Measurements from ENCODE around the gene UBA1.
A peak's percentile ranks its signal among the peaks of the same experiment; 100 is the strongest.
"Not testable (repeated sequence)": the region's sequence is repeated elsewhere in the genome, so short reads cannot be mapped to it uniquely, and the experiment has no call there.

Gene UBA1

DNA sequence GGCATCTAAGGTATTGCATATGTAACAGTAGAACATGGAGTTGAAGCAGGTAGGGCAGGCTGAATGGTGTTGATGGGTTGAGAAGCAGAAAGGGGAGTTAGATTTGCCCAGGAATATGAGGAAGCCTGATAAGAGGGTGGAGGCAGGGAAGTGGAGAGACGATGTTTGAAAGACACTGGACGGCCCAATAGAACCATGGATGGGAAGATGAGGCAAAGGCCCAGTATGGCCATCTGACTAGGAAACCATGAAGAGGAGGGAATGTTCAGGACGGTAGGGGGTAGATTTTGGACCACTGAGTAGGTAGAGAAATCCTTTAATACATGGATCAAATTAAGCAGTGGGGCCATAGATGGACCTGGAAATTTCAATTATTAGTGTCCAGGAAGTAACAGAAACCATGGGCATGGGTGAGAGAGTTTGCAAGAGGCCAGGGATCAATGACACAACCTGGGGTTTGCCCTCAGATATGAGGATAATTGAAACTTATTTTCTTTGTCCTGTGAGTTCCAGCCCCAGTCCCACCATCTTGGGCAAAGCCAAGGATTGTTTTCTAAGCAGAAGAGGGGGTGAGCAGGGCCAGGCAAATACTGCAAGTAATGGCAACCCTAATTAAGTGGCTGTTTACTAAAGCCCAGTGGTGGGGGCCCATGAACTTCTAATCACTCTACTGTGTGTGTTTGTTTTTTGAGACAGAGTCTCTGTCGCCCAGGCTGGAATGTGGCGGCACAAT lies 36.7 kb downstream of the UBA1 start:
- no peak for DNase-seq (ENCODE audit: low read depth)

GRCh38 chrX:47231167-47231566 lies 37.5 kb downstream of the UBA1 start:
- DNase-seq (ENCODE audit: low read depth), result no peak

DNA sequence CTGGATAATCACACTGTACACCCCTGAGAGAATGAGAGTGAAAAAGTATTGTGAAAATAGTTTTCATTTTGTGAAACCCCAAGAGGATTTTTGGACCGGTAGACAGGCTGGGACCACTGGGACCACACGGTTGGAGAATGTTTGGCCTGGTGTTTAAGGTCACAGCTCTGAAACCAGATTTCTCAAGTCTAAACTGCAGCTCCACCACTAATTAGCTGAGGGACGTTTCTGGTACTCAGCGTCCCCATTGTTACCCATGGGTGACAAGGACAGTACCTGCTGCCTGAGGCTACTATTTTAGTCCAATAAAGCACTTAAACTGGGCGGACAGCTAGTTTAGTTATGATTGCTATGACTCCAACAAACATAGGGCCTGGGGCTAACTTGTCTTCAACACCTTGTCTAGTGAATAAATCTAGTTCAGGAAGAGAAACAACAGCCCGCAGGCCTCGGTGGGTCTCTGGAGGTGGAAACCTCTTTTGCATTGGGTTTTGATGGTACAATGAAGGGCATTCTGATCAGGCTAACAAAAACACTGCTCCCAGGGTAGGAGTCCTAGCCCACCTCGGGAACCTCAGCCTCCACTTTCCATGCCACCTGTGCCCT lies 38.7 kb downstream of the UBA1 start:
- DNase-seq (ENCODE audit: low read depth), result no peak

GRCh38 chrX:47232803-47233332 lies 39.2 kb downstream of the UBA1 start, which contains the start of gene USP11:
USP11 (plus strand) TSS chrX:47233009; CDS start chrX:47233044, 35 bp downstream.
- DNase-seq (ENCODE audit: low read depth), result no peak

DNA sequence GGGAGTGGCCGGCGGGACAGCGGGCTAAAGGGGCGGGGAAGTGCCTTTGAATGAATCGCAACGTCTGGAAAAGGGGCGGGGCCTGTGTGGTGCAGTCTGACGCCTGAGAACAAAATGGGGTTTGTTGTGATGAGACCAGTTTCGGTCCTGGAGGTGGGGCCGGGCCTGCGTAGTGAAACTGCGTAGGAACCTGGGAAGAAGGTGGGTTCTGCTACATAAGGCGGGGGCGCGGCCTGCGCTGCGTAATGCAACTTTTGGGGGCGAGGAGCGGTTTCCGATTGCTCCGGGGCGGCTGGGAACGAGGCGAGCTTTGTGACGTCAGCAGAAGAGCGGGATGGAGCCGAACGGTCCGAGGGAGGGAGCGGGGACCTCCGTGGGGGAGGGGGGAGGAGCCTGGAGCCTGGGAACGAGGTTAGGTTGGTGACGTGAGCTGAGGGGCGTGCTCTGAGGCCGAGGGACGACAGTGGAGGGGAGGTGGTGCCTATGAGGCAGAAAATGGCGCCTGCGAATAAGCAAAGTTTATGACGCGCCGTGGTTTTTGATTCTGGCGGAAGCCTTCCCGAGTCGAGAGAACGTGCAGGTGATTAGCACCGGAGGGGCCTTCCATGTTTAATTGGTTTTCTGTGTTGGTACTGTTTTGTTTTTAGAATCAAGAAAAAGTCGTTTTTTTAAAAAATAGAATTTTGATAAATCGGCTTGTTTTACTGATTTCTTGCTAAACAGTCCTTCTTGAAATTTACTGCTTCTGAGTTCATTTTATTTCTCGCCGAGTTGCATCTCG lies 39.9 kb downstream of the UBA1 start:
- peak; percentile 93 for DNase-seq (ENCODE audit: low read depth)

- no peak for DNase-seq (ENCODE audit: low read depth)
Measured at GRCh38 chrX:47234583-47234982, 41.0 kb downstream of the UBA1 start.

- no peak for DNase-seq (ENCODE audit: low read depth)
Measured at GRCh38 chrX:47235691-47236103, 42.1 kb downstream of the UBA1 start.

GRCh38 chrX:47239199-47239598 lies 45.6 kb downstream of the UBA1 start:
- DNase-seq (ENCODE audit: low read depth), result no peak

- no peak for DNase-seq (ENCODE audit: low read depth)
Measured at GRCh38 chrX:47239898-47240545, 46.4 kb downstream of the UBA1 start.

DNA sequence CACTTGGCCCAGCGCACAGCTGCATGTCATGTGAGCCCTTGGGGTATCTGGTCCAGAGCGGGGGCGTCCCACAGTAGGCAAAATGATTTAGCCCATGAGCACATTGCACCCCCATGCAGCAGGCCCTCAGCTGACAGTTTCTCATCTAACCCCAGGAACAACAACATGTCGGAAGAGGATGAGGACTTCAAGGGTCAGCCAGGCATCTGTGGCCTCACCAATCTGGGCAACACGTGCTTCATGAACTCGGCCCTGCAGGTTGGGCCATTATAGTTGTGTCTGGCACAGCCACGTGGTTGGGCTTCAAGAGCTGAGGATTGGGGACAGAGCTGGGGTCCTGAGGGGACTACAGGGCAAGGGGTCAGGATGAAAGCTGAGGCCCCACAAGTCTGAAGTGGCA lies 47.0 kb downstream of the UBA1 start:
- no peak for DNase-seq (ENCODE audit: low read depth)

GRCh38 chrX:47241201-47242011 lies 47.8 kb downstream of the UBA1 start:
- DNase-seq (ENCODE audit: low read depth), result no peak

- no peak for DNase-seq (ENCODE audit: low read depth)
Measured at GRCh38 chrX:47242321-47242720, 48.7 kb downstream of the UBA1 start.

DNA sequence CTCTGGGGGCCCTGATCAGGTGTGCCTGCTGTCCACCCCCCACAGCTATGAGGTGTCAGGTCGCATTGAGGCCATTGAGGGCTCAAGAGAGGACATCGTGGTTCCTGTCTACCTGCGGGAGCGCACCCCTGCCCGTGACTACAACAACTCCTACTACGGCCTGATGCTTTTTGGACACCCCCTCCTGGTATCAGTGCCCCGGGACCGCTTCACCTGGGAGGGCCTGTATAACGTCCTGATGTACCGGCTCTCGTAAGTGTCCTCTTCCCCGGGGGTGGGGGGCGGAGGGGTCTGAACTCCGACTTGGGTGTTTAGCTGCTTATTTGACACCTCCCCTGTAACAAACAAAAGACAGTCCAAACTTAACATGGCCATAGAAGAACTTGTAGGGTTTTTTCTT lies 49.7 kb downstream of the UBA1 start:
- no peak for DNase-seq (ENCODE audit: low read depth)

GRCh38 chrX:47244676-47245075 lies 51.0 kb downstream of the UBA1 start:
- no peak for DNase-seq (ENCODE audit: low read depth)

DNA sequence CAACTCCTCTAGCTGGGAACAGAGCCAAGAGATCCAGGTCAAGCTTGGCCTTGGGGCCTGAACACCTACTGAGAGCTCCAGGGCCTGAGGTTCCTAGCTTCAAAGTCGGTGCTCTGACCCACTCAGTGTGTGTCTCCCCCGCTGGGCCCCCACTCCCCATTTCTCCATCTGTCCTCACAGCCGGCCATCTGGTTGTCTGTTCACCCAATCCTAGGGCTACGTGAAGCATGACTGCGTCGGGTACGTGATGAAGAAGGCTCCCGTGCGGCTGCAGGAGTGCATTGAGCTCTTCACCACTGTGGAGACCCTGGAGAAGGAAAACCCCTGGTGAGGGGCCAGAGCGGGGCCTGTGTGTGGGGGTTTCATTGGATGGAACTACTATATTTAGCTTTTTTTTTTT lies 51.5 kb downstream of the UBA1 start:
- DNase-seq (ENCODE audit: low read depth), result no peak

GRCh38 chrX:47247206-47247998 lies 53.8 kb downstream of the UBA1 start:
- DNase-seq (ENCODE audit: low read depth), result no peak

GRCh38 chrX:47247999-47248320 lies 54.3 kb downstream of the UBA1 start:
- DNase-seq (ENCODE audit: low read depth), result no peak

DNA sequence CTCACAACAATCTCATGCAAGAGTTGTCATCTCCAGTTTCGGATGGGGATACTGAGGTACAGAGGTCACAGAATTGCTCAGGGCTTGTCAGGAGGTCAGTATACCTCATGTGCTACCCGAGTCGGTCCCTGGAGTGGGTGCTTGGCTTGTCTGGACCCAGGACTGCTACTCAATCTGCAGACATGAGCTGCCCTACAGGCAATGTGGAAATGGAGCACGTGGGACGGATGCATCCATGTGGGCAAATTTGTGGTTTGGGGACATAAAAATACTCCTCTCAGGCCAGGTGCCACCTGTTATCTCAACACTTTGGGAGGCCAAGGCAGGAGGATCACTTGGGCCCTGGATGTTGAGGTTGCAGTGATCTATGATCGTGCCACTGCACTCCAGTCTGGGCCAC lies 54.9 kb downstream of the UBA1 start:
- DNase-seq (ENCODE audit: low read depth), result no peak

DNA sequence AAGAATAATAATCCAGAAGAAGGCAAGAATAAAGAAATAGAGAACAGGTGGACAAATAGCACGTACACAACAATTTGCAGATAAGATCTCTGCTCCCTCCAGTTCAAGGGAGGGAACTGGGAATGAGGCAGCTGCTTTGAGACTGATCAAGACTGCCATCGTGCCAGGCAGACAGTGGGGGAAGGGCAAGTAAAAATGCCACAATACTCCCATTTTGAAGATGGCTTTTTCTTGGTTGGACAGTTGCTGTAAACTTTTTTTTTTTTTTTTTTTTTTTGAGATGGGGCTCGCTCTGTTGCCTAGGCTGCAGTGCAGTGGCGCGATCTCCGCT lies 56.4 kb downstream of the UBA1 start:
- DNase-seq (ENCODE audit: low read depth), result no peak

DNA sequence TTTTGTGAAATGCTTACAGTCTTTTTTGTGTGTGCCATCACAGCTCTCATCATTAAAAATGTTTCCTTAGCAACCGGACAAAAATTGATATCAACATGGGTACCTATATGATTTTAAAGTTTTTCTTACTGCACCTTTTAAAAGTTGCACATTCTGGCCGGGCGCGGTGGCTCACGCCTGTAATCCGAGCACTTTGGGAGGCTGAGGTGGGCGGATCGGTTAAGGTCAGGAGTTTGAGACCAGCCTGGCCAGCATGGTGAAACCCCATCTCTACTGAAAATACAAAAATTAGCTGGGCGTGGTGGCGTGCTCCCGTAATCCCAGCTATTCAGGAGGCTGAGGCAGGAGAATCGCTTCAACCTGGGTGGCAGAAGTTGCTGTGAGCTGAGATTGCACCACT lies 64.0 kb downstream of the UBA1 start:
- not testable (repeated sequence) for DNase-seq (ENCODE audit: low read depth)

Data from stimulated activated CD4-positive, alpha-beta T cell treated with anti-CD3 and anti-CD28 coated beads, Interleukin-2, amount 100 ng/mL, for 4 hours (primary cell).